Cardiac fibroblast (primary cell): ENCODE measurements around the gene HEATR1.
"Not testable (repeated sequence)": the region's sequence is repeated elsewhere in the genome, so short reads cannot be mapped to it uniquely, and the experiment has no call there.

Source experiments
- DNase-seq, 2 donors: peaks; one replicate each; pipeline versions ENCODE4 v3.0.0 to v3.0.0-alpha.2; 2010; ENCODE audit warnings: low read depth in 2 of 2
- H3K4me3 ChIP-seq, 2 donors: replicated peaks in 1 of 2; 1 replicate in 1 of 2; 2 replicates in 1 of 2; pipeline ENCODE4 v1.5.1; 2011; ENCODE audit warnings: low read depth in 2 of 2, low read length in 2 of 2, mild to moderate bottlenecking in 2 of 2, moderate library complexity in 1 of 2
- CTCF ChIP-seq: IDR thresholded peaks from one replicate; pipeline ENCODE4 v1.5.1; 2011; ENCODE audit warnings: low read depth, mild to moderate bottlenecking, low read length, inconsistent platforms

HEATR1 gene

GRCh38 chr1:236514703-236515442 is 89.4 kb downstream of the HEATR1 start:
- no peak overlapping the region for H3K4me3 ChIP-seq
- TF ChIP-seq CTCF = no peak
- no peak for DNase-seq

DNA sequence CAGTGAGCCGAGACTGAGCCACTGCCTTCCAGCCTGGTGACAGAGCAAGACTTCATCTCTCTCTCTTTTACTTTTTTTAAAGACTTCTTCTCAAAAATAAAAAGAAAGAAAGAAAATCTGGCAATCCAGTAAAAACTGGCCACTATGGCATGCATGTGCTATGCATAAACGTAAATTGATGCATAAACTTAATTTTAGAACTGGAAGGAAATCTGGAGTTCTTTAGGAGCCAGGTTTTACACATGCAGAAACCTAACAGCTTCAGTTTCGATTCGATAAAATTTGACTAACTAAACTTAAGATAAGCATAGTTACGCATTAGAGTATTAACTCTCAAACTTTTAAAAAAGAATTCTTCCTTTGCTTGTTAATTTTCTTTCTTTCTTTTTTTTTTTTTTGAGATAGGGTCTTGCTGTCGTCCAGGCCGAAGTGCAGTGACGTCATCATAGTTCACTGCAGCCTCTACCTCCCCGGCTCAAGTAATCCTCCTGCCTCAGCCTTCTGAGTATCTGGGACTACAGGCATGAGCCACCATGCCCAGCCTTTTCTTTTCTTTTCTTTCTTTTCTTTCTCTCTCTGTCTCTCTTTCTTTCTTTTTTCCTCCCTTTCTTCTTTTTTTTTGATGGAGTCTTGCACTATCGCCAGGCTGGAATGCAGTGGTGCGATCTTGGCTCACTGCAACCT is 92.4 kb downstream of the HEATR1 start:
- TF ChIP-seq CTCF = no peak
- no peak for DNase-seq
- H3K4me3 ChIP-seq = no peak overlapping the region

DNA sequence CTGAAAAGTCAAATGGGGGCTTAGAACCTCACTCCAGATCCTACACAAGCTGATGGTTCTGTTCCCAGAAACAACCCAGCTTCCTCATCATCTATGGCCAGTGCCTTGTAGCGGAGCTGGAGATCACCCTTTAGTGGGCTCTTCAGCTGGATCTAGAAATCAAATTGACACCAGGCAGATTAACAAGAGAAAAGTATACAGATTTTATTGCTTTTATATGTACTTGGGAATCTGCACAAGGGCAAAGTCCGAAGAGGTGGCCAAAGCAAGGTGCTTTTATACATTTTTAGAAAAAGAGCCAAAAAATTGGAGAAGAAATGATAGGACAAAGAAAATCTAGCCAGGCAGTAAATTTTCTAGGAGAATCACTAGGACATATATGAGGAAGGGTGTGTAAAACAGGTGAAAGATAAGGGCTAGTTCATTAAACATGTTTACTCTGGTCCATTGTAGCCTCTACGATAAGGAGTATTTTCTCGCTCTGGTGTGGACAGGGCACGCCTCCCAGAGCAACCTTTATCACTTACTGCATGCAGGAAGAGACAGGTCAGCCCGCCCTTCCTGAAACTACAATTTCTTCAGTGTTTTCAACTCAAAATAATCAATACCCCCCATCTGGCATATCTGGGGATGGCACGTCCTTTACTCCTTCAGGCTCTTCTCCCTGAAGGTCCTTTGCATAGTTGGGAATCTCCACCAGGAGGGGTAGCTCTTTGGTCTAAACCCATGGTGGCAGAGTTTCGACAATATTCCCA is 94.5 kb downstream of the HEATR1 start:
- DNase-seq = no peak
- TF ChIP-seq CTCF = no peak
- no peak overlapping the region for H3K4me3 ChIP-seq

DNA sequence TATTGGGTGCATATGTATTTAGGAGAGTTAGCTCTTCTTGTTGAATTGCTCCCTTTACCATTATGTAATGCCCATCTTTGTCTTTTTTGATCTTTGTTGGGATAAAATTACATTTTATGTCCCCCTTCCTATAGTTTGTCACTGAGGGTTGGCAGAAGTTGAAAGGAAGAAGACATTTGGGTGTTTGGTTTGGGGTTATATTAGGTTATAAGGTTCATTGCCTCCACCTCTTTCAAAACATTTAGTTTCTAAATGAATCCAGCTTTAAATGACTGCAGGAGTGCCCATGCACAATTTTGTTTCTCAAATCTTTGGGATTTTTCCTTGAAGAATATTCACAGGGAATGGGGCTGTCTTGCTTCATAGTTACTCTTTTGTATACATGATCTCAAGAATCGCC is 95.1 kb downstream of the HEATR1 start:
- no peak for TF ChIP-seq CTCF
- no peak for DNase-seq

DNA sequence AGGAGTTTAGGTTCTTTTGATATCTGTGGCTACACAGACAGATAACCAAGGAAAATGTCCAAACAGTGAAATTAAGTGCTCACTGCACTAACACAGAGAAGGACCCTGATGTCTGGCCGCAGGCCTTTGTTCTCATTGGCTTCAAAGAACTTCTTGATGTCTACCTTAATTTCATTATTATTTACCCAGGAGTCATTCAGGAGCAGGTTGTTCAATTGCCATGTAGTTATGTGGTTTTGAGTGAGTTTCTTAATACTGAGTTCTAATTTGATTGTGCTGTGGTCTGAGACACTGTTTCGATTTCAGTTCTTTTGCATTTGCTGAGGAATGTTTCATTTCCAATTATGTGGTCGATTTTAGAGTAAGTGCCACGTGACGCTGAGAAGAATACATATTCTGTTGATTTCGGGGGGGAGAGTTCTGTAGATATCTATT is 95.7 kb downstream of the HEATR1 start:
- H3K4me3 ChIP-seq = no peak overlapping the region
- no peak for TF ChIP-seq CTCF
- no peak for DNase-seq

More for the DNA sequence above, 95.1 kb downstream of the HEATR1 start:
- no peak overlapping the region for H3K4me3 ChIP-seq

- peak; percentile 28 to 85 for DNase-seq
- H3K4me3 ChIP-seq = no peak overlapping the region
- TF ChIP-seq CTCF = no peak
These were observed 97.2 kb downstream of the HEATR1 start for GRCh38 chr1:236507022-236507700.

- H3K4me3 ChIP-seq, DNase-seq: not testable (repeated sequence)
These were observed 100.0 kb downstream of the HEATR1 start for GRCh38 chr1:236504338-236504737.
